GM21381 (cell line): ENCODE results near the gene SMAP2.
"Not testable (repeated sequence)": the region's sequence is repeated elsewhere in the genome, so short reads cannot be mapped to it uniquely, and the experiment has no call there.

ENCODE experiments used
- ATAC-seq: cut with Tn5 transposase; IDR thresholded peaks from one replicate; pipeline ENCODE4 v1.9.1; 2021; ENCODE audit warnings: mild to moderate bottlenecking, moderate library complexity; ENCODE audit not compliant: unreplicated experiment

The SMAP2 gene

GRCh38 chr1:40371707-40372258 is 1.7 kb upstream of the SMAP2 start:
- ATAC-seq: no peak

DNA sequence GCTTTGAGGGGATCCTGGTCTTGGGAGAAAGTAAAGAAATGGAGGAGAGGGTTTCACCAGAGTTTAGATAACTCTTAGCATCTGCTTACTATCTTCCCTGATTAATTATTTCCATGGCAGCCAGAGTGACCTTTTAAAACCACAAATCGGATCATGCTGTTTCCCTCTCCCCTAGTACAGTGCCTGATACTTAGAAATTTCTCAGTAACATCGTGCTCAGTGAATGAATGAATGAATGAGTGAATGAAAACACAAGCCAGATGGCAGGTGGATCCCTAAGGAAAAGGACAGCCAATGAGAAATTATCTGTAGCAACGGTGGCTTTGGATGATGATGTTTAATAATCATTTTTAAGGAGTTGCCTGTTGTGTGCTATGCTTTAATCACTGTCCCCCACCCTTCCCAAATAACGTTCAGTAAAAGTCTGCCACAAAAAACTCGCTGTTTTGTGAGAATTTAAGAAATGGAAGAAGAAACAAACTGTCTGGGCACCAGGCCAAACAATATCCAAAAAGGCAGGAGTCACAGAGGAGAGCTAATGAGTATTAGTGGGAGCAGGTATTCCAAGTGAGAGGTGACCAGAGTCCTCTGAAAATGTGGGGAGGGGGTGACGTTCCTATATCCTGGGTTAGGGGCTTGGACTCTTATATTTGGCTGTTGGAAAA is 737 bp upstream of the SMAP2 start:
- ATAC-seq: no peak

GRCh38 chr1:40377512-40377911 is 4.0 kb downstream of the SMAP2 start:
- ATAC-seq: no peak

- ATAC-seq: no peak
These were observed 6.4 kb downstream of the SMAP2 start for GRCh38 chr1:40379785-40380452.

DNA sequence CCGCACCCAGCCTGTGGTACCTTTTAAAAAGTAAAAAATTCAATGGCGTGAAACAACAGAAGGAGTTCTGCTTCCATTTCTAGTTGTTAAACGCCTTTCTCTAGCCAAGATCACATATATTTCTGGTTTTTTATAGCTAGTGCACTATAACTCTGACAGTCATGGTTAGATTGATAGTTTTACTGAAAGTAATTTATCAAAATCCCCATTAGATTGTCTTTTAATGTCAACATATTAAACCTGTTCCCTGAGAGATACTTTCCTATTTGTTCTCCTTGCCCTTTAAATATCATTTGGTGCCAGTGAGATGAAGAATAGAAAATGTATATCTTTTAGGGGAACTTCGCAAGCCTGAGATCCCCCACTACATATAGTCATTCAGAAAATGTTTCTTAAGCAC is 7.3 kb downstream of the SMAP2 start:
- no peak for ATAC-seq

DNA sequence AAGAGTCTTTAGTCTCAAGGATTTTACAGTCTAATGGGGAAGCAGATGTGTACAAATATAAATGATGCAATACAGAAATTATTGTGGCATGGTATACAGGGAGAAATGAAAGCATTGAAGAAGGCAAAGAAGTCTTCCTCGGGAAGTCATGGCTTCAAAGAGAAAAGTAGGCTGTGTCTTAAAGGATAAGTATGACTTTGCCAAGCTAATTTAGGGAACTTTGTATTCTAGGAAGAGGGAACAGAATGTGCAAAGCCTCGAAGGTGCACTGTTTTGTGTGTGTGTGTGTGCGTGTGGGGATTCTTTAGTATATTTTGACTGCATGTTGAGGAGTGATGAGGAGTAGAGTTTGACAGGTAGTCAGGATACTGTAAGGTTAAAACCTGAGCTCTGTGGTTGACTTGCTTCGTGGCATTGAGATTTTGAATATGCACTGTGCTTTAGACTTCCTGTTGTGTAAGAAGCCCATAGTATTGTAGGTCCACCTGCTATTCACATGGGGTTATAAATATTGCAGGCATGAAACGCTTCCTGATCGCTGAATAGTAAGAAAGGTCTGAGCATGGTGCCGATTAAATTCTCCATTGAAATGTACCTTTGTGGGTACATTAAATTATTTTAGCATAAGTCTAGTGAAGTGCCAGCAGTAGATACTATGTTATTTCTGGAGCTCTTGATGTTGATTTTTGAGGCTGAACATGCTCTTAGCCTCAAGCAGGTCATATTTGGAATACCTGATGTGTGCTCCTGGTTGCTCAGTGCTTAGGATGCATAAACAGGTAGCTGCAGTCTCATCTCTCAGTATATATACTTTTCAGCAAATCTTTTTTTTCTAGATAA is 8.0 kb downstream of the SMAP2 start:
- no peak for ATAC-seq

- no peak for ATAC-seq
These were observed 8.6 kb downstream of the SMAP2 start for GRCh38 chr1:40382108-40382460.

GRCh38 chr1:40382601-40383000 is 9.1 kb downstream of the SMAP2 start:
- no peak for ATAC-seq

- no peak for ATAC-seq
These were observed 9.6 kb downstream of the SMAP2 start for GRCh38 chr1:40383095-40383487.

- ATAC-seq: no peak
These were observed 10.2 kb downstream of the SMAP2 start for GRCh38 chr1:40383488-40384412.

GRCh38 chr1:40384413-40384762 is 10.9 kb downstream of the SMAP2 start:
- ATAC-seq: no peak

- no peak for ATAC-seq
These were observed 11.4 kb downstream of the SMAP2 start for GRCh38 chr1:40384887-40385286.

DNA sequence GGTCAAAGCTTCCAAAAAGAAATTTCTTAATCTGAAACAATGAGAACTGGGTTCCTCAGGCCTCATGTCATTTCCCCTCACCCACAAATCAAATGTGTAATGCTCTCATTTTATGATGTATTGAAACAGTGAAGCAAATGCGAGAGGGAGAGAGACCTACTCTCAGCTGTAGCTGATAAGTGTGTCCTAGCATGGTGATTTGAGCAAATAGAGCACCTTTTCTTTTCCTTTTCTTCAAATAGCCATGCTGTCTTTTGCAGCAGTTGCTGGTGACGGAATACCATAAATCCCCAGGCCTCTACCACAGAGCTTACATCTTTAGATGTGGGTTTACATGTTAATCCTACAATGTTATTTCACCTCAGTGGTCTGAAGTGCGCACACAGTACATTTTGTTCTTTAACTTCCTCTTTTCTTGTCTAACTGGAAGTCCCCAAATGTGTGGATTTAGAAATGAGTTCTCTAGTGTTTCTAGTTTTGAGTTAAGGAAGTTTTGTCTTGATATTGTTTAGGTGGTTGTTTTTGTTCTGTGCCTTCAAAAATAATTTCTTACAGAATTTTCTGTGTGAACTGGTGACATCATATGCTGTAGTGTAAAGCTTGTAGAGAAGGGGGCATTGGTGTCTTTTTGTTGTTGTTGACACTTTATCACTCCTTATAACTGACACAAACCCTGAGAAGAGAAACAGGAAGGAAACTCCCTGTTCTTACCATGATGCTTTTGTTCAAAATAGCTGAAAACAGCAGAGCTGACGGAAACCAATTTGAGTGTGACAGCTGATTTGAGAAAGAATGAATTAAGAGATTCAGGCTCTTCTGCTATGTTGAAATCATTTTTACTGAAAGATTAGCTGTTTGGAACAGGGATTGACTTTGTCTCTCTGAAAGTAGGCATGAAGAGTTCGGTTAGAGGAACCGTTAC is 12.2 kb downstream of the SMAP2 start:
- ATAC-seq: peak; percentile 54

DNA sequence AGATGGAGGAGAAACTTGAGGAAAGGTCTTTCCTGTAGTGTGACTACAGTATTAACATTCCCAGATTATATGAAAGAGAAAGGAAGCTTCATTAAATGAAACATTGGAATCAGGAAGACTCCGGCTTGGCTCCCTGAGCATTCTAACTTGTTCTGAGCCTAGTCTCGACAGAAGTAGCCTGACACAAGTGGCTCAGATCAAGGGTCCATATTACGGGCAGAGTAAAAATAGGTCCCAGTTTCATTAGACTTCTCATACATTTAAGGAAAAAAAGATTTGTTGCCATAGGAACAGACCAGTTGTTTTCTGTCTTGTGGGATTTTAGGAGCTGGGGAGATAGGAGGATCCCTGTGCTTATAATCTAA is 12.8 kb downstream of the SMAP2 start:
- ATAC-seq: no peak

GRCh38 chr1:40386796-40387195 is 13.3 kb downstream of the SMAP2 start:
- no peak for ATAC-seq

GRCh38 chr1:40387381-40388306 is 14.1 kb downstream of the SMAP2 start:
- ATAC-seq: not testable (repeated sequence)

DNA sequence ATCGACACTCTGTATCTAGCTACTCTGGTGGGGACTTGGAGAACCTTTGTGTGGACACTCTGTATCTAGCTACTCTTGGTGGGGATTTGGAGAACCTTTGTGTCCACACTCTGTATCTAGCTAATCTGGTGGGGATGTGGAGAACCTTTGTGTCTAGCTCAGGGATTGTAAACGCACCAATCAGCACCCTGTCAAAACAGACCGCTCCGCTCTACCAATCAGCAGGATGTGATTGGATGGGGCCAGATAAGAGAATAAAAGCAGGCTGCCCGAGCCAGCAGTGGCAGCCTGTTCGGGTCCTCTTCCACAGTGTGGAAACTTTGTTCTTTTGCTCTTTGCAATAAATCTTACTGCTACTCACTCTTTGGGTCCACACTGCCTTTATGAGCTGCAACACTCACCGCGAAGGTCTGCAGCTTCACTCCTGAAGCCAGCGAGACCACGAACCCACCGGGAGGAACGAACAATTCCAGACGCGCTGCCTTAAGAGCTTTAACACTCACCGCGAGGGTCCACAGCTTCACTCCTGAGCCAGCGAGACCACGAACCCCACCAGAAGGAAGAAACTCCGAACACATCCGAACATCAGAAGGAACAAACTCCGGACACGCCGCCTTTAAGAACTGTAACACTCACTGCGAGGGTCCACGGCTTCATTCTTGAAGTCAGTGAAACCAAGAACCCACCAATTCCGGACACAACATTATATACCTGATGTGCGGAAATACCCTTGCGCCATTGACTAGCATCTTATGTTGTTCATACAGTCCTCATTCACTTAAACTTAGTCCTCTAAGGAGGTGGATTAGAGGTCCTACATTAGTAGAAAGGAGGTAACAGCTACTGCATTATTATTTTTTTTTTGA is 15.2 kb downstream of the SMAP2 start:
- ATAC-seq: not testable (repeated sequence)

- no peak for ATAC-seq
These were observed 15.8 kb downstream of the SMAP2 start for GRCh38 chr1:40389322-40389803.
